GM23338 (cell line): ENCODE results near the gene KLHL40. TPM values are rescaled to one million over a fixed set of nuclear protein-coding genes. Genes with fewer than 3 reads are reported as not detected.

Experiments
- ATAC-seq: fragments of 200-7000 bp; cut with Tn5 transposase; 3 replicates; pipeline ENCODE4 v1.9.1; 2020
- DNase-seq: peaks from one replicate; pipeline ENCODE4 v3.0.0-alpha.2; 2015; ENCODE audit warnings: low spot score
- H2AFZ ChIP-seq: fragments of 200-600 bp; sonication (generic); 2 replicates; pipeline ENCODE4 v1.8.0; 2016; ENCODE audit warnings: antibody characterized with exemption, mild to moderate bottlenecking, moderate library complexity
- H3F3A ChIP-seq: fragments of 200-600 bp; sonication (generic); replicated peaks from 2 replicates; pipeline ENCODE4 v1.8.0; 2017; ENCODE audit warnings: antibody characterized with exemption, mixed run types, low read depth
- H3K27ac ChIP-seq: fragments of 200-600 bp; sonication (generic); 2 replicates; pipeline ENCODE4 v1.6.1; 2016; ENCODE audit warnings: low read depth
- H3K27me3 ChIP-seq: fragments of 200-600 bp; sonication (generic); 2 replicates; pipeline ENCODE4 v1.8.0; 2016; ENCODE audit warnings: mild to moderate bottlenecking, mixed run types, moderate library complexity; ENCODE audit not compliant: insufficient read depth
- H3K36me3 ChIP-seq: fragments of 200-600 bp; sonication (generic); 2 replicates; pipeline ENCODE4 v1.8.0; 2016; ENCODE audit warnings: mild to moderate bottlenecking; ENCODE audit not compliant: insufficient read depth
- H3K4me1 ChIP-seq: fragments of 200-600 bp; sonication (generic); 2 replicates; pipeline ENCODE4 v1.8.0; 2016; ENCODE audit warnings: mild to moderate bottlenecking, moderate library complexity; ENCODE audit not compliant: insufficient read depth
- H3K4me2 ChIP-seq: fragments of 200-600 bp; sonication (generic); 2 replicates; pipeline ENCODE4 v1.7.1; 2017; ENCODE audit warnings: mixed run types
- H3K4me3 ChIP-seq: fragments of 200-600 bp; sonication (generic); 2 replicates; pipeline ENCODE4 v1.6.1; 2016; ENCODE audit warnings: mixed run types
- H3K79me2 ChIP-seq: fragments of 200-600 bp; sonication (generic); replicated peaks from 2 replicates; pipeline ENCODE4 v1.8.0; 2017; ENCODE audit warnings: mild to moderate bottlenecking; ENCODE audit not compliant: insufficient read depth
- H3K9me2 ChIP-seq: fragments of 200-600 bp; sonication (generic); 2 replicates; pipeline ENCODE4 v1.8.0; 2017; ENCODE audit not compliant: insufficient read depth
- H4K20me1 ChIP-seq: fragments of 200-600 bp; sonication (generic); replicated peaks from 2 replicates; pipeline ENCODE4 v1.8.0; 2017; ENCODE audit warnings: mild to moderate bottlenecking; ENCODE audit not compliant: insufficient read depth
- H3K27ac Mint-ChIP-seq: 2 replicates; pipeline ENCODE4 v1.8.0; 2020; ENCODE audit warnings: inconsistent platforms, mild to moderate bottlenecking, moderate library complexity, mixed read lengths
- H3K27me3 Mint-ChIP-seq: 3 replicates; pipeline ENCODE4 v1.8.0; 2022; ENCODE audit warnings: low read depth, mild to moderate bottlenecking, moderate library complexity, mixed read lengths, inconsistent platforms; ENCODE audit not compliant: insufficient read depth, poor library complexity
- H3K36me3 Mint-ChIP-seq: 3 replicates; pipeline ENCODE4 v1.8.0; 2021; ENCODE audit warnings: low read depth, mild to moderate bottlenecking, inconsistent platforms, moderate library complexity, mixed read lengths
- H3K4me1 Mint-ChIP-seq: 3 replicates; pipeline ENCODE4 v1.8.0; 2020; ENCODE audit warnings: mild to moderate bottlenecking, inconsistent platforms, mixed read lengths
- H3K4me3 Mint-ChIP-seq: 3 replicates; pipeline ENCODE4 v1.8.0; 2021; ENCODE audit warnings: moderate library complexity, mild to moderate bottlenecking, inconsistent platforms, mixed read lengths
- H3K9me3 Mint-ChIP-seq: 3 replicates; pipeline ENCODE4 v1.8.0; 2020; ENCODE audit warnings: moderate library complexity, mild to moderate bottlenecking, inconsistent platforms, mixed read lengths
- CREB1 ChIP-seq: fragments of 250-450 bp; sonication (Bioruptor Pico); IDR thresholded peaks from 2 replicates; pipeline ENCODE4 v1.5.0; 2020; ENCODE audit warnings: low read depth, mild to moderate bottlenecking, moderate library complexity
- CTCF ChIP-seq, 2 experiments: fragments of 200-600 bp in 1 of 2; sonication (generic) in 1 of 2; conservative IDR thresholded peaks; 2 replicates each; pipeline versions ENCODE4 v1.5.1 to v1.6.1; 2016 to 2017; ENCODE audit warnings: antibody characterized with exemption in 2 of 2, low read depth in 2 of 2, mild to moderate bottlenecking in 2 of 2, moderate library complexity in 1 of 2
- ETS1 ChIP-seq: IDR thresholded peaks from 2 replicates; pipeline ENCODE4 v1.6.1; 2016; ENCODE audit warnings: antibody characterized with exemption
- EZH2 ChIP-seq: fragments of 200-600 bp; sonication (generic); IDR thresholded peaks from one replicate; pipeline ENCODE4 v1.8.0; 2017; ENCODE audit warnings: antibody characterized with exemption, mild to moderate bottlenecking, low read depth; ENCODE audit not compliant: unreplicated experiment
- EZH2phosphoT487 ChIP-seq: fragments of 200-600 bp; sonication (generic); IDR thresholded peaks from one replicate; pipeline ENCODE4 v1.8.1; 2018; ENCODE audit warnings: antibody characterized with exemption; ENCODE audit not compliant: unreplicated experiment
- JUNB ChIP-seq: IDR thresholded peaks from one replicate; pipeline ENCODE4 v1.6.1; 2016; ENCODE audit warnings: antibody characterized with exemption; ENCODE audit not compliant: unreplicated experiment
- NANOG ChIP-seq: IDR thresholded peaks from 2 replicates; pipeline ENCODE4 v1.6.1; 2016; ENCODE audit warnings: antibody characterized with exemption, borderline replicate concordance
- POLR2AphosphoS5 ChIP-seq: IDR thresholded peaks from 2 replicates; pipeline ENCODE4 v1.6.1; 2016; ENCODE audit warnings: antibody characterized with exemption, low read depth
- REST ChIP-seq: IDR thresholded peaks from one replicate; pipeline ENCODE4 v1.6.1; 2018; ENCODE audit warnings: antibody characterized with exemption; ENCODE audit not compliant: unreplicated experiment
- STAT1 ChIP-seq: IDR thresholded peaks from one replicate; pipeline ENCODE4 v1.6.1; 2016; ENCODE audit warnings: antibody characterized with exemption; ENCODE audit not compliant: unreplicated experiment
- ZNF114 ChIP-seq: fragments of 250-450 bp; sonication (Bioruptor Pico); IDR thresholded peaks from 2 replicates; pipeline ENCODE4 v1.5.0; 2020; ENCODE audit warnings: mild to moderate bottlenecking, moderate library complexity
- ZNF331 ChIP-seq: fragments of 250-450 bp; sonication (Bioruptor Pico); IDR thresholded peaks from 2 replicates; pipeline ENCODE4 v1.5.0; 2020; ENCODE audit warnings: low read depth, mild to moderate bottlenecking, moderate library complexity
- polyA plus RNA-seq: library from polyadenylated mRNA; unstranded; fragments of >200 nt; fragmentation: Nextera tagmentation; extraction: Ambion mirVana; gene quantifications from 2 replicates; pipeline ENCODE4 v1.2.1, GENCODE V29; 2016
- total RNA-seq: library from RNA; depleted of rRNA; stranded (reverse); fragments of >200 nt; shearing (Covaris generic); gene quantifications from 2 replicates; pipeline ENCODE4 v1.2.3, GENCODE V29; 2014

The KLHL40 gene
- total and polyA plus RNA-seq, 2 experiments from 2014 or later: not detected

- H3K4me1 ChIP-seq: no peaks in the 10 kb centered on the region
- no peak overlapping the region for H3K27ac ChIP-seq
- DNase-seq (no peak), ATAC-seq (no peak)
- H3K36me3 ChIP-seq: no peaks in the 10 kb centered on the region
- no peaks in the 10 kb centered on the region for H3K9me2 ChIP-seq
- Mint-ChIP-seq H3K36me3 (no peaks in the 10 kb centered on the region), H3K4me3 (no peak overlapping the region), H3K27ac (no peak overlapping the region), H3K9me3 (no peaks in the 10 kb centered on the region), H3K4me1 (peaks cover 8% of the 10 kb centered on the region), H3K27me3 (peaks cover 11% of the 10 kb centered on the region)
- H3K4me3 ChIP-seq: no peak overlapping the region
- no peak overlapping the region for H3K4me2 ChIP-seq
- no peaks in the 10 kb centered on the region for H3F3A ChIP-seq
- H4K20me1 ChIP-seq: no peaks in the 10 kb centered on the region
- H2AFZ ChIP-seq: no peak overlapping the region
- no peaks in the 10 kb centered on the region for H3K79me2 ChIP-seq
- TF ChIP-seq ZNF331: no peak
- no peaks in the 10 kb centered on the region for H3K27me3 ChIP-seq
These were observed 19.0 kb downstream of the KLHL40 start for GRCh38 chr3:42704136-42704841.

- Histone ChIP-seq H2AFZ (no peak overlapping the region), H3K36me3 (no peaks in the 10 kb centered on the region), H3K79me2 (no peaks in the 10 kb centered on the region), H3K4me2 (no peak overlapping the region), H3K9me2 (no peaks in the 10 kb centered on the region), H4K20me1 (no peaks in the 10 kb centered on the region), H3K27me3 (no peaks in the 10 kb centered on the region), H3K4me3 (no peak overlapping the region), H3F3A (no peaks in the 10 kb centered on the region), H3K27ac (no peak overlapping the region), H3K4me1 (no peaks in the 10 kb centered on the region)
- H3K27ac Mint-ChIP-seq: no peak overlapping the region
- no peak for DNase-seq
- H3K4me1 Mint-ChIP-seq: peaks cover 8% of the 10 kb centered on the region
- H3K4me3 Mint-ChIP-seq: no peak overlapping the region
- no peak for ATAC-seq
- peaks cover 11% of the 10 kb centered on the region for H3K27me3 Mint-ChIP-seq
- H3K9me3 Mint-ChIP-seq: no peaks in the 10 kb centered on the region
- H3K36me3 Mint-ChIP-seq: no peaks in the 10 kb centered on the region
- TF ChIP-seq NANOG (no peak), REST (no peak), EZH2 (no peak), POLR2AphosphoS5 (no peak), ZNF114 (CRISPR knock-in tag) (no peak), CTCF (conservative IDR thresholded peaks at IDR 0.05; ENCODE audit: low read depth in 2 of 2) (no peak), STAT1 (no peak), ZNF331 (no peak), JUNB (no peak), ETS1 (no peak), EZH2phosphoT487 (no peak), CREB1 (CRISPR knock-in tag) (no peak)
These were observed 19.9 kb downstream of the KLHL40 start for GRCh38 chr3:42705058-42705767.
